Hepatocyte (in vitro differentiated cells): ENCODE measurements around the gene TEX26.

Experiments
- CTCF ChIP-seq: fragments of 200-600 bp; sonication (generic); IDR thresholded peaks from 2 replicates; pipeline ENCODE4 v1.5.1; 2016; ENCODE audit warnings: antibody characterized with exemption, mild to moderate bottlenecking; ENCODE audit not compliant: poor library complexity
- EZH2 ChIP-seq: fragments of 200-600 bp; sonication (generic); IDR thresholded peaks from 2 replicates; pipeline ENCODE4 v1.6.1; 2016; ENCODE audit warnings: antibody characterized with exemption, mild to moderate bottlenecking, borderline replicate concordance

GRCh38 chr13:30985637-30986205 is 53.3 kb downstream of the TEX26 start:
- TF ChIP-seq CTCF, result no peak
- TF ChIP-seq EZH2, result no peak
